HepG2 (cell line): ENCODE results near the gene GTF2H4. TPM values are rescaled to one million over a fixed set of nuclear protein-coding genes. Genes with fewer than 3 reads are reported as not detected.

Experiments used
- CREM ChIP-seq, 2 experiments: sonication (generic) in 1 of 2; formaldehyde crosslinking in 1 of 2; IDR thresholded peaks; 2 replicates each; pipeline versions ENCODE4 v1.4.0 to v1.6.1; 2016 to 2020; ENCODE audit warnings: antibody characterized with exemption in 1 of 2, mild to moderate bottlenecking in 1 of 2, missing genetic modification reagents in 1 of 2
- HMG20B ChIP-seq: conservative IDR thresholded peaks from 2 replicates; pipeline ENCODE4 v1.6.1; 2016; ENCODE audit warnings: missing genetic modification reagents, missing compliant biosample characterization
- MTF1 ChIP-seq: sonication (generic); formaldehyde crosslinking; IDR thresholded peaks from 2 replicates; pipeline ENCODE4 v1.5.0; 2020; ENCODE audit warnings: missing genetic modification reagents
- NFRKB ChIP-seq: fragments of 450-650 bp; IDR thresholded peaks from 2 replicates; pipeline ENCODE4 v1.6.1; 2017
- NRL ChIP-seq: sonication (generic); formaldehyde crosslinking; IDR thresholded peaks from 2 replicates; pipeline ENCODE4 v1.5.0; 2020; ENCODE audit warnings: missing genetic modification reagents, mild to moderate bottlenecking, moderate library complexity, borderline replicate concordance
- PHF21A ChIP-seq: sonication (generic); formaldehyde crosslinking; IDR thresholded peaks from 2 replicates; pipeline ENCODE4 v1.5.0; 2020; ENCODE audit warnings: mild to moderate bottlenecking, missing genetic modification reagents
- PRPF4 ChIP-seq: fragments of 200-400 bp; formaldehyde crosslinking; IDR thresholded peaks from 2 replicates; pipeline ENCODE4 v1.6.1; 2016; ENCODE audit warnings: low read length, low read depth; ENCODE audit not compliant: poor library complexity, severe bottlenecking
- RARG ChIP-seq: sonication (generic); formaldehyde crosslinking; IDR thresholded peaks from 2 replicates; pipeline ENCODE4 v1.4.0; 2020; ENCODE audit warnings: low read depth, mild to moderate bottlenecking, missing genetic modification reagents
- SP4 ChIP-seq: sonication (generic); formaldehyde crosslinking; IDR thresholded peaks from 2 replicates; pipeline ENCODE4 v1.8.1; 2023; ENCODE audit warnings: mild to moderate bottlenecking, missing genetic modification reagents
- XRCC5 ChIP-seq: fragments of 200-400 bp; formaldehyde crosslinking; optimal IDR thresholded peaks from 2 replicates; pipeline ENCODE3; 2017; ENCODE audit warnings: mild to moderate bottlenecking, low read length
- ZNF121 ChIP-seq: sonication (generic); formaldehyde crosslinking; IDR thresholded peaks from 2 replicates; pipeline ENCODE4 v1.5.0; 2020; ENCODE audit warnings: mild to moderate bottlenecking, missing genetic modification reagents
- ZNF460 ChIP-seq: sonication (generic); formaldehyde crosslinking; IDR thresholded peaks from 2 replicates; pipeline ENCODE4 v1.5.1; 2020; ENCODE audit warnings: missing genetic modification reagents, mild to moderate bottlenecking, borderline replicate concordance
- ZNF558 ChIP-seq: sonication (generic); formaldehyde crosslinking; IDR thresholded peaks from 2 replicates; pipeline ENCODE4 v1.9.0; 2022; ENCODE audit warnings: mild to moderate bottlenecking, missing genetic modification reagents, borderline replicate concordance
- polyA plus RNA-seq, 8 experiments: library from polyadenylated mRNA; depleted of rRNA in 3 of 8; stranded (reverse) in 7 of 8; unstranded in 1 of 8; fragments of >200 nt; fragmentation: Illumina TruSeq in 4 of 8; extraction: Trizol in 4 of 8; gene quantifications; 2 replicates each; pipeline versions ENCODE4 v1.2.1 to v1.2.3, GENCODE V29; 2011 to 2016; ENCODE audit warnings: low read depth in 4 of 8, missing spikeins in 1 of 8, mixed read lengths in 1 of 8; ENCODE audit not compliant: insufficient read depth in 1 of 8
- total RNA-seq, 5 experiments: library from RNA; depleted of rRNA; stranded (reverse); fragments of >200 nt; fragmentation: Illumina TruSeq; extraction: Trizol; gene quantifications; 2 replicates each; pipeline ENCODE4 v1.2.3, GENCODE V29; 2016; ENCODE audit warnings: low read depth in 1 of 5
- TF ChIP-seq, protein P1 (sequence below): sonication (generic); formaldehyde crosslinking; IDR thresholded peaks from 2 replicates; pipeline ENCODE4 v1.4.0; 2020; ENCODE audit warnings: mild to moderate bottlenecking, missing genetic modification reagents
- TF ChIP-seq, protein P2 (sequence below): sonication (generic); formaldehyde crosslinking; IDR thresholded peaks from 2 replicates; pipeline ENCODE4 v1.9.0; 2021; ENCODE audit warnings: mild to moderate bottlenecking, missing genetic modification reagents
- TF ChIP-seq, protein P3 (sequence below): sonication (generic); formaldehyde crosslinking; IDR thresholded peaks from 2 replicates; pipeline ENCODE4 v1.8.0; 2022; ENCODE audit warnings: missing genetic modification reagents, low read depth, mild to moderate bottlenecking, borderline replicate concordance
- TF ChIP-seq, protein P4 (sequence below): sonication (generic); formaldehyde crosslinking; IDR thresholded peaks from 2 replicates; pipeline ENCODE4 v1.5.1; 2020; ENCODE audit warnings: missing genetic modification reagents, mild to moderate bottlenecking, borderline replicate concordance
- TF ChIP-seq, protein P5 (sequence below): sonication (generic); formaldehyde crosslinking; IDR thresholded peaks from 2 replicates; pipeline ENCODE4 v1.5.1; 2020; ENCODE audit warnings: mild to moderate bottlenecking, missing genetic modification reagents, borderline replicate concordance

The GTF2H4 gene
- total and polyA plus RNA-seq, 2 of the 13 experiments (the other 11 are each of a cell fraction or from before 2014, with no cell fraction given) = 15.9 to 49.3 TPM

DNA sequence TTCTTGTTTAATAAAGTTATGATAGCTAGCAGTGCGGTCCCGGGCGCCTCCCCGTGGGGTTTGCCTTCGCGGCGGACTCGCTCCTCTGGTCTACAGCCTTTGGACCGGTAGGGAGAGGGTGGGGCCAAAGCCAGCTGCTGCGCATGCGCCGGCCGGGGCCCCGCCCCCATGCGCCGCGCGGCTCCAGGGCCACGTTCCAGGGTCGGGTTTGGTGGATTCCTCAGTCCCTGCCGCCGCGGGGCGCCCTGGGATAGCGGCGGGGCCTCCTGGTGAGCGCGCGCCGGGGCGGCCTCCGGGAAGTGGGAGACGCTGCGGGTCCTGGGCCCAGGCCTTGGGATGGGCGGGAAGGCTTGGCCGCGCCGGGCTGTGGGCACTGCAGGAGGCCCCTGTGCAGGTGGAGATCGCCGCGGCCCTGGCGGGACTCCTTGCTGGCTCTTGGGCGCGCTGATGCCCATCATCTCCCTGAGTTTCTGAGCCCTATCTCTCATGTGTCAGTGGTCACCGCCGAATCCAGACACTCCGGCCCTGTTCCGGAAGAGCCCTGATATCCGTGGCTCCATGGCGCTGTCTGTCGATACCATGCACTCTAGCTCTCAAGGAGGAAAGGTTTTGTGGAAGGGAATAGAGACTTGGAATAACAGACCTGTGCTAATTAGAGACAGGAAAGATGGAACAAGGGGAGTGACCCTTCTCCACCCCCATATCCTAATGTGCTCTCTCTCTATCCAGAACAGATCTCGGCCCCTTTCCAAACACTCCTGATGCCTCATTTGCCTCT lies 6.3 kb downstream of the GTF2H4 start, which contains the start of gene VARS2 (continued):
- TF ChIP-seq XRCC5 (peak; percentile 84), PHF21A (CRISPR knock-in tag) (peak; percentile 87), MTF1 (CRISPR knock-in tag) (peak; percentile 89), ZNF558 (CRISPR knock-in tag) (no peak; the same call in 1 of the 2 replicates), CREM (IDR thresholded peaks at IDR 0.05) (no peak), CREM (CRISPR knock-in tag; IDR thresholded peaks at IDR 0.05) (no peak), ZNF121 (CRISPR knock-in tag) (0 out of 2 replicates have a peak, but pooled peaks have one; percentile 28), RARG (CRISPR knock-in tag) (no peak), SP4 (no peak; the same call in none of the 2 replicates), PRPF4 (no peak), HMG20B (peak; percentile 42), NRL (CRISPR knock-in tag) (0 out of 2 replicates have a peak, but pooled peaks have one; percentile 40), NFRKB (no peak), ZNF460 (CRISPR knock-in tag) (no peak; the same call in 1 of the 2 replicates)
- TF ChIP-seq, protein P1, sequence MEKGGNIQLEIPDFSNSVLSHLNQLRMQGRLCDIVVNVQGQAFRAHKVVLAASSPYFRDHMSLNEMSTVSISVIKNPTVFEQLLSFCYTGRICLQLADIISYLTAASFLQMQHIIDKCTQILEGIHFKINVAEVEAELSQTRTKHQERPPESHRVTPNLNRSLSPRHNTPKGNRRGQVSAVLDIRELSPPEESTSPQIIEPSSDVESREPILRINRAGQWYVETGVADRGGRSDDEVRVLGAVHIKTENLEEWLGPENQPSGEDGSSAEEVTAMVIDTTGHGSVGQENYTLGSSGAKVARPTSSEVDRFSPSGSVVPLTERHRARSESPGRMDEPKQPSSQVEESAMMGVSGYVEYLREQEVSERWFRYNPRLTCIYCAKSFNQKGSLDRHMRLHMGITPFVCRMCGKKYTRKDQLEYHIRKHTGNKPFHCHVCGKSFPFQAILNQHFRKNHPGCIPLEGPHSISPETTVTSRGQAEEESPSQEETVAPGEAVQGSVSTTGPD = no peak
- TF ChIP-seq, protein P2, sequence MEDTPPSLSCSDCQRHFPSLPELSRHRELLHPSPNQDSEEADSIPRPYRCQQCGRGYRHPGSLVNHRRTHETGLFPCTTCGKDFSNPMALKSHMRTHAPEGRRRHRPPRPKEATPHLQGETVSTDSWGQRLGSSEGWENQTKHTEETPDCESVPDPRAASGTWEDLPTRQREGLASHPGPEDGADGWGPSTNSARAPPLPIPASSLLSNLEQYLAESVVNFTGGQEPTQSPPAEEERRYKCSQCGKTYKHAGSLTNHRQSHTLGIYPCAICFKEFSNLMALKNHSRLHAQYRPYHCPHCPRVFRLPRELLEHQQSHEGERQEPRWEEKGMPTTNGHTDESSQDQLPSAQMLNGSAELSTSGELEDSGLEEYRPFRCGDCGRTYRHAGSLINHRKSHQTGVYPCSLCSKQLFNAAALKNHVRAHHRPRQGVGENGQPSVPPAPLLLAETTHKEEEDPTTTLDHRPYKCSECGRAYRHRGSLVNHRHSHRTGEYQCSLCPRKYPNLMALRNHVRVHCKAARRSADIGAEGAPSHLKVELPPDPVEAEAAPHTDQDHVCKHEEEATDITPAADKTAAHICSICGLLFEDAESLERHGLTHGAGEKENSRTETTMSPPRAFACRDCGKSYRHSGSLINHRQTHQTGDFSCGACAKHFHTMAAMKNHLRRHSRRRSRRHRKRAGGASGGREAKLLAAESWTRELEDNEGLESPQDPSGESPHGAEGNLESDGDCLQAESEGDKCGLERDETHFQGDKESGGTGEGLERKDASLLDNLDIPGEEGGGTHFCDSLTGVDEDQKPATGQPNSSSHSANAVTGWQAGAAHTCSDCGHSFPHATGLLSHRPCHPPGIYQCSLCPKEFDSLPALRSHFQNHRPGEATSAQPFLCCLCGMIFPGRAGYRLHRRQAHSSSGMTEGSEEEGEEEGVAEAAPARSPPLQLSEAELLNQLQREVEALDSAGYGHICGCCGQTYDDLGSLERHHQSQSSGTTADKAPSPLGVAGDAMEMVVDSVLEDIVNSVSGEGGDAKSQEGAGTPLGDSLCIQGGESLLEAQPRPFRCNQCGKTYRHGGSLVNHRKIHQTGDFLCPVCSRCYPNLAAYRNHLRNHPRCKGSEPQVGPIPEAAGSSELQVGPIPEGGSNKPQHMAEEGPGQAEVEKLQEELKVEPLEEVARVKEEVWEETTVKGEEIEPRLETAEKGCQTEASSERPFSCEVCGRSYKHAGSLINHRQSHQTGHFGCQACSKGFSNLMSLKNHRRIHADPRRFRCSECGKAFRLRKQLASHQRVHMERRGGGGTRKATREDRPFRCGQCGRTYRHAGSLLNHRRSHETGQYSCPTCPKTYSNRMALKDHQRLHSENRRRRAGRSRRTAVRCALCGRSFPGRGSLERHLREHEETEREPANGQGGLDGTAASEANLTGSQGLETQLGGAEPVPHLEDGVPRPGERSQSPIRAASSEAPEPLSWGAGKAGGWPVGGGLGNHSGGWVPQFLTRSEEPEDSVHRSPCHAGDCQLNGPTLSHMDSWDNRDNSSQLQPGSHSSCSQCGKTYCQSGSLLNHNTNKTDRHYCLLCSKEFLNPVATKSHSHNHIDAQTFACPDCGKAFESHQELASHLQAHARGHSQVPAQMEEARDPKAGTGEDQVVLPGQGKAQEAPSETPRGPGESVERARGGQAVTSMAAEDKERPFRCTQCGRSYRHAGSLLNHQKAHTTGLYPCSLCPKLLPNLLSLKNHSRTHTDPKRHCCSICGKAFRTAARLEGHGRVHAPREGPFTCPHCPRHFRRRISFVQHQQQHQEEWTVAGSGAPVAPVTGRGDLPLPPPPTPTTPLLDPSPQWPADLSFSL (CRISPR knock-in tag) = no peak
- TF ChIP-seq, protein P3, sequence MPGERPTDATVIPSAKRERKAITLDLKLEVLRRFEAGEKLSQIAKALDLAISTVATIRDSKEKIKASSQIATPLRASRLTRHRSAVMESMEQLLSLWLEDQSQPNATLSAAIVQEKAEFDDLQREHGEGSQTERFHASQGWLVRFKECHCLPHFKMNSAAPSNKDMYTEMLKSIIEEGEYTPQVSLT = no peak
- TF ChIP-seq, protein P4, sequence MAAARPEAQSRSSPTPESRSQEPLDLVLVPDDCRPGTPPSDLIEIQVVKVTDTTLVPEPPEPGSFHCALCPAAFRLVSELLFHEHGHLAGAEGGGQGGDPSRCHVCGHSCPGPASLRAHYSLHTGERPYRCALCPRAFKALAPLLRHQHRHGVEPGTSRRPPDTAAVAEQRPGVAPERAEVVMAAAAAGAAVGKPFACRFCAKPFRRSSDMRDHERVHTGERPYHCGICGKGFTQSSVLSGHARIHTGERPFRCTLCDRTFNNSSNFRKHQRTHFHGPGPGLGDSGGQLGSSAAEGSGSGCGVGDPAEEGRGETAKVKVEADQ (CRISPR knock-in tag) = peak; percentile 73; the same call in 1 of the 2 replicates
- TF ChIP-seq, protein P5, sequence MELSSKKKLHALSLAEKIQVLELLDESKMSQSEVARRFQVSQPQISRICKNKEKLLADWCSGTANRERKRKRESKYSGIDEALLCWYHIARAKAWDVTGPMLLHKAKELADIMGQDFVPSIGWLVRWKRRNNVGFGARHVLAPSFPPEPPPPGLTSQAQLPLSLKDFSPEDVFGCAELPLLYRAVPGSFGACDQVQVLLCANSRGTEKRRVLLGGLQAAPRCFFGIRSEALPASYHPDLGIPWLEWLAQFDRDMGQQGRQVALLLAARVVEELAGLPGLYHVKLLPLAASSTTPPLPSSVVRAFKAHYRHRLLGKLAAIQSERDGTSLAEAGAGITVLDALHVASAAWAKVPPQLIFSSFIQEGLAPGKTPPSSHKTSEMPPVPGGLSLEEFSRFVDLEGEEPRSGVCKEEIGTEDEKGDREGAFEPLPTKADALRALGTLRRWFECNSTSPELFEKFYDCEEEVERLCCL (CRISPR knock-in tag) = no peak; the same call in 1 of the 2 replicates
